Body of pancreas (tissue), 4 donors: Measurements from ENCODE around the gene ME3. TPM values are rescaled to one million over a fixed set of nuclear protein-coding genes. Genes with fewer than 3 reads are reported as not detected.

Experiments
- ATAC-seq: fragments of 150-250 bp; one replicate; pipeline ENCODE4 v1.9.1; 2016
- DNase-seq, 4 donors: peaks; one replicate each; pipeline ENCODE4 v3.0.0-alpha.2; 2019
- H3K27ac ChIP-seq, 4 donors: fragments of 200-600 bp; sonication (generic); 1 replicate in 3 of 4; 2 replicates in 1 of 4; pipeline versions ENCODE4 v1.5.1 to v1.6.1; 2016 to 2019; ENCODE audit warnings: mild to moderate bottlenecking in 1 of 4, mixed read lengths in 1 of 4, moderate library complexity in 1 of 4
- H3K27me3 ChIP-seq, 2 donors: fragments of 200-600 bp; sonication (generic); one replicate each; pipeline ENCODE4 v1.6.0; 2016; ENCODE audit warnings: mild to moderate bottlenecking in 1 of 2
- H3K36me3 ChIP-seq, 2 donors: fragments of 200-600 bp; sonication (generic); replicated peaks in 1 of 2; 2 replicates each; pipeline ENCODE4 v1.5.1; 2016; ENCODE audit warnings: low read depth in 2 of 2; ENCODE audit not compliant: insufficient read depth in 1 of 2
- H3K4me1 ChIP-seq: fragments of 200-600 bp; sonication (generic); one replicate; pipeline ENCODE4 v1.6.0; 2016
- H3K4me3 ChIP-seq, 2 donors: fragments of 200-600 bp; sonication (generic); 1 replicate in 1 of 2; 2 replicates in 1 of 2; pipeline ENCODE4 v1.5.1; 2016 to 2019
- H3K9me3 ChIP-seq, 3 donors: fragments of 200-600 bp; sonication (generic); 1 replicate in 2 of 3; 2 replicates in 1 of 3; pipeline ENCODE4 v1.5.1; 2016
- CTCF ChIP-seq, 7 experiments: fragments of 450-650 bp in 4 of 7; fragments of 200-600 bp in 3 of 7; sonication (generic) in 3 of 7; IDR thresholded peaks; one replicate each; pipeline ENCODE4 v1.5.1; 2016 to 2019; ENCODE audit warnings: antibody characterized with exemption in 7 of 7
- POLR2A ChIP-seq, 3 donors: fragments of 450-650 bp; IDR thresholded peaks; one replicate each; pipeline ENCODE4 v1.6.1; 2016; ENCODE audit warnings: antibody characterized with exemption in 3 of 3, mild to moderate bottlenecking in 2 of 3
- WGBS, 2 donors: methylation state at CpG; one replicate each; pipeline ENCODE4 v1.1.5; 2017; 5-methylcytosine and 5-hydroxymethylcytosine counted together
- intact Hi-C: fragments of 100-400 bp; cut with DNase I; formaldehyde crosslinking; loops from one replicate; pipeline ENCODE4 v1.15.1; 2023
- total RNA-seq, 2 donors: library from RNA; depleted of rRNA; stranded (reverse); fragments of >200 nt; gene quantifications; one replicate each; pipeline ENCODE4 v1.1.0, GENCODE V29; 2016

Gene ME3
- total RNA-seq, 2 donors from 2014 or later, result 20.8 to 54.7 TPM

- 0% methylated on average over 1 of the region's 1 CpG for WGBS, 2 donors
- TF ChIP-seq CTCF (IDR thresholded peaks at IDR 0.05) (no peak), POLR2A (IDR thresholded peaks at IDR 0.05) (no peak)
- intact Hi-C loops, result no loop called here
- Histone ChIP-seq H3K36me3 (no peaks in the 10 kb centered on the region), H3K4me3 (no peak overlapping the region), H3K27ac (peak overlapping the region; percentile 54 to 82 (median 70)), H3K4me1 (peaks cover 27% of the 10 kb centered on the region), H3K27me3 (no peaks in the 10 kb centered on the region), H3K9me3 (no peaks in the 10 kb centered on the region)
- DNase-seq (no peak), ATAC-seq (no peak)
These were observed 80.3 kb downstream of the ME3 start for GRCh38 chr11:86592047-86592591.

- DNase-seq, result no peak
- intact Hi-C loops, result no loop called here
These were observed 80.8 kb downstream of the ME3 start for GRCh38 chr11:86591631-86592030.

GRCh38 chr11:86589856-86590589 is 82.4 kb downstream of the ME3 start:
- H3K27me3 ChIP-seq, result no peaks in the 10 kb centered on the region
- no peaks in the 10 kb centered on the region for H3K36me3 ChIP-seq
- no peaks in the 10 kb centered on the region for H3K9me3 ChIP-seq
- WGBS, 2 donors, result 90 to 93% methylated on average over 7 of the region's 7 CpGs
- intact Hi-C loops, result no loop called here
- ATAC-seq (no peak), DNase-seq (no peak)
- TF ChIP-seq POLR2A (IDR thresholded peaks at IDR 0.05) (no peak), CTCF (IDR thresholded peaks at IDR 0.05) (no peak)
- peaks cover 18% of the 10 kb centered on the region for H3K4me1 ChIP-seq
- H3K4me3 ChIP-seq, result no peak overlapping the region
- H3K27ac ChIP-seq, result no peak overlapping the region

More at GRCh38 chr11:86591631-86592030, 80.8 kb downstream of the ME3 start:
- H3K9me3 ChIP-seq, result no peaks in the 10 kb centered on the region
- H3K4me1 ChIP-seq, result peaks cover 22% of the 10 kb centered on the region
- no peak for ATAC-seq
- WGBS, 2 donors, result 86 to 95% methylated on average over 4 of the region's 4 CpGs
- H3K4me3 ChIP-seq, result no peak overlapping the region
- H3K36me3 ChIP-seq, result no peaks in the 10 kb centered on the region
- peak overlapping the region in 3 of 4 donors; percentile 54 to 82 (median 67) for H3K27ac ChIP-seq
- no peaks in the 10 kb centered on the region for H3K27me3 ChIP-seq
- TF ChIP-seq POLR2A (IDR thresholded peaks at IDR 0.05) (no peak), CTCF (IDR thresholded peaks at IDR 0.05) (no peak)

GRCh38 chr11:86589204-86589603 is 83.2 kb downstream of the ME3 start:
- Histone ChIP-seq H3K36me3 (no peaks in the 10 kb centered on the region), H3K4me3 (no peak overlapping the region), H3K27ac (no peak overlapping the region), H3K27me3 (no peaks in the 10 kb centered on the region), H3K9me3 (no peaks in the 10 kb centered on the region), H3K4me1 (peaks cover 18% of the 10 kb centered on the region)
- ATAC-seq (no peak), DNase-seq (no peak)
- intact Hi-C loops, result no loop called here
- TF ChIP-seq CTCF (IDR thresholded peaks at IDR 0.05) (no peak), POLR2A (IDR thresholded peaks at IDR 0.05) (no peak)
